Measurements from ENCODE around the gene RGL2.

- no peak for TF ChIP-seq CTCF (IDR thresholded peaks at IDR 0.05)
- TF ChIP-seq POLR2A (IDR thresholded peaks at IDR 0.05): no peak
These were observed 37.2 kb upstream of the RGL2 start for GRCh38 chr6:33335916-33336315.

All from uterus (tissue), 2 donors.